C4-2B (cell line): Measurements from ENCODE around the gene SYT12.

ENCODE experiments used
- ZFX ChIP-seq: fragments of 450-650 bp; IDR thresholded peaks from 2 replicates; pipeline ENCODE4 v1.6.1; 2017
- TF ChIP-seq, protein P1 (sequence below): fragments of 450-650 bp; conservative IDR thresholded peaks from 2 replicates; pipeline ENCODE4 v1.5.1; 2017; ENCODE audit warnings: mild to moderate bottlenecking

DNA sequence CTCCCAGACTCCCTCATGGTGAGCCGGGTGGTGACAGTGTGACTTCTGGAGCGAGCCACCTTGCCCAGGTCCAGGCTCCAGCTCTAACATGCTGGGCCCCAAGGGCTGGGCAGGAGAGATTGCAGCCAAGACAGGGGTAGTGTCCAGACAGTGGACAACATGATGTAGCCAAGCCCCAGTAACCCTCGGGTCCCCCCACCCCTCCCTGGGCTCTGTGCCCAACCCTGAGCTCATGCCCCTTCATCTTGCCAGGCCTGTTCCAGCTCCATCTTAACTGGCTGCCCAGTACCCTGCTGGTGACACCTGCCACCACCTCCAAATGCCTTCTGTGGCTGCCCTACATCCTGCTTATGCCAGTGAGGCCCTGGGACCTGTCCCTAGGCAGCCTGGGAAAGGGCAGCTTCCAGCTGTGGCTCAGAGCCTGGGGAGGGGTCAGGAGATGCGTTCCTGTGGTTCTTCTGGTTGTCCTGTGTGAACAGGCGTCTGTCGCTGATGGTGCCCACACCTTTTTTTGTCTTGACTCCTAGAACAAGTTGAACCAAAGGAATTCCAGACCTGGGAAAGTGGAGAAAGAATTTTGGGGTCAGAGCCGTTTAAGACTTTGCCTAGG is 12.5 kb upstream of the SYT12 start:
- TF ChIP-seq, protein P1, sequence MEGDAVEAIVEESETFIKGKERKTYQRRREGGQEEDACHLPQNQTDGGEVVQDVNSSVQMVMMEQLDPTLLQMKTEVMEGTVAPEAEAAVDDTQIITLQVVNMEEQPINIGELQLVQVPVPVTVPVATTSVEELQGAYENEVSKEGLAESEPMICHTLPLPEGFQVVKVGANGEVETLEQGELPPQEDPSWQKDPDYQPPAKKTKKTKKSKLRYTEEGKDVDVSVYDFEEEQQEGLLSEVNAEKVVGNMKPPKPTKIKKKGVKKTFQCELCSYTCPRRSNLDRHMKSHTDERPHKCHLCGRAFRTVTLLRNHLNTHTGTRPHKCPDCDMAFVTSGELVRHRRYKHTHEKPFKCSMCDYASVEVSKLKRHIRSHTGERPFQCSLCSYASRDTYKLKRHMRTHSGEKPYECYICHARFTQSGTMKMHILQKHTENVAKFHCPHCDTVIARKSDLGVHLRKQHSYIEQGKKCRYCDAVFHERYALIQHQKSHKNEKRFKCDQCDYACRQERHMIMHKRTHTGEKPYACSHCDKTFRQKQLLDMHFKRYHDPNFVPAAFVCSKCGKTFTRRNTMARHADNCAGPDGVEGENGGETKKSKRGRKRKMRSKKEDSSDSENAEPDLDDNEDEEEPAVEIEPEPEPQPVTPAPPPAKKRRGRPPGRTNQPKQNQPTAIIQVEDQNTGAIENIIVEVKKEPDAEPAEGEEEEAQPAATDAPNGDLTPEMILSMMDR, result no peak
- TF ChIP-seq ZFX, result no peak
